ENCODE measurements around the gene CLCN3.

CLCN3 gene

GRCh38 chr4:169765835-169766234, 145.5 kb downstream of the CLCN3 start:
- Histone ChIP-seq H4K20me1 (ENCODE audit: low read depth, low read length) (no peaks in the 10 kb centered on the region), H3K9me2 (replicated peaks; ENCODE audit: insufficient read depth, low read length) (no peaks in the 10 kb centered on the region), H3K79me2 (ENCODE audit: insufficient read depth, low read length) (no peaks in the 10 kb centered on the region), H3K4me2 (ENCODE audit: low read depth, low read length, poor library complexity, severe bottlenecking) (no peak overlapping the region), H3K4me3 (ENCODE audit: insufficient read depth, low read length, poor library complexity, severe bottlenecking) (no peak overlapping the region), H3F3A (ENCODE audit: insufficient read depth) (no peaks in the 10 kb centered on the region), H3K27ac (ENCODE audit: low read depth, low read length) (no peak overlapping the region), H3K36me3 (ENCODE audit: low read length) (no peaks in the 10 kb centered on the region), H2AFZ (ENCODE audit: low read depth, low read length, severe bottlenecking) (no peak overlapping the region), H3K9me3 (ENCODE audit: insufficient read depth, low read length) (no peaks in the 10 kb centered on the region), H3K27me3 (ENCODE audit: low read length) (no peaks in the 10 kb centered on the region), H3K9ac (ENCODE audit: low read length) (no peak overlapping the region)
- TF ChIP-seq CTCF (IDR thresholded peaks at IDR 0.05; ENCODE audit: insufficient read depth, low read length, poor library complexity, severe bottlenecking) (no peak), EZH2phosphoT487 (conservative IDR thresholded peaks at IDR 0.05; ENCODE audit: low read length) (no peak)

GRCh38 chr4:169766741-169767140, 146.4 kb downstream of the CLCN3 start:
- no peak for TF ChIP-seq EZH2phosphoT487 (conservative IDR thresholded peaks at IDR 0.05; ENCODE audit: low read length)
- no peak for TF ChIP-seq CTCF (IDR thresholded peaks at IDR 0.05; ENCODE audit: insufficient read depth, low read length, poor library complexity, severe bottlenecking)
- no peak overlapping the region for H3K4me3 ChIP-seq (ENCODE audit: insufficient read depth, low read length, poor library complexity, severe bottlenecking)
- H2AFZ ChIP-seq (ENCODE audit: low read depth, low read length, severe bottlenecking): no peak overlapping the region
- no peaks in the 10 kb centered on the region for H3K27me3 ChIP-seq (ENCODE audit: low read length)
- no peaks in the 10 kb centered on the region for H3K36me3 ChIP-seq (ENCODE audit: low read length)
- no peak overlapping the region for H3K9ac ChIP-seq (ENCODE audit: low read length)
- no peaks in the 10 kb centered on the region for H3F3A ChIP-seq (ENCODE audit: insufficient read depth)
- no peaks in the 10 kb centered on the region for H3K79me2 ChIP-seq (ENCODE audit: insufficient read depth, low read length)
- no peaks in the 10 kb centered on the region for H4K20me1 ChIP-seq (ENCODE audit: low read depth, low read length)
- no peaks in the 10 kb centered on the region for H3K9me3 ChIP-seq (ENCODE audit: insufficient read depth, low read length)
- no peak overlapping the region for H3K27ac ChIP-seq (ENCODE audit: low read depth, low read length)
- H3K4me2 ChIP-seq (ENCODE audit: low read depth, low read length, poor library complexity, severe bottlenecking): no peak overlapping the region
- no peaks in the 10 kb centered on the region for H3K9me2 ChIP-seq (replicated peaks; ENCODE audit: insufficient read depth, low read length)

GRCh38 chr4:169768385-169768784, 148.0 kb downstream of the CLCN3 start:
- Histone ChIP-seq H3K9me3 (ENCODE audit: insufficient read depth, low read length) (no peaks in the 10 kb centered on the region), H2AFZ (ENCODE audit: low read depth, low read length, severe bottlenecking) (no peak overlapping the region), H3F3A (ENCODE audit: insufficient read depth) (no peaks in the 10 kb centered on the region), H3K79me2 (ENCODE audit: insufficient read depth, low read length) (no peaks in the 10 kb centered on the region), H3K4me3 (ENCODE audit: insufficient read depth, low read length, poor library complexity, severe bottlenecking) (no peak overlapping the region), H3K4me2 (ENCODE audit: low read depth, low read length, poor library complexity, severe bottlenecking) (no peak overlapping the region), H3K27me3 (ENCODE audit: low read length) (no peaks in the 10 kb centered on the region), H4K20me1 (ENCODE audit: low read depth, low read length) (no peaks in the 10 kb centered on the region), H3K27ac (ENCODE audit: low read depth, low read length) (no peak overlapping the region), H3K36me3 (ENCODE audit: low read length) (no peaks in the 10 kb centered on the region), H3K9ac (ENCODE audit: low read length) (no peak overlapping the region), H3K9me2 (replicated peaks; ENCODE audit: insufficient read depth, low read length) (no peaks in the 10 kb centered on the region)
- no peak for TF ChIP-seq EZH2phosphoT487 (conservative IDR thresholded peaks at IDR 0.05; ENCODE audit: low read length)
- TF ChIP-seq CTCF (IDR thresholded peaks at IDR 0.05; ENCODE audit: insufficient read depth, low read length, poor library complexity, severe bottlenecking): no peak
